CD14-positive monocyte (primary cell): ENCODE results near the gene GNB4. TPM values are rescaled to one million over a fixed set of nuclear protein-coding genes. Genes with fewer than 3 reads are reported as not detected.

Experiments
- DNase-seq, 3 donors: peaks; one replicate each; pipeline ENCODE4 v3.0.0-alpha.2; 2011 to 2022
- H2AFZ ChIP-seq: 2 replicates; pipeline ENCODE4 v1.6.0; 2012; ENCODE audit warnings: mild to moderate bottlenecking, low read depth, low read length, inconsistent platforms; ENCODE audit not compliant: insufficient read depth, poor library complexity, severe bottlenecking
- H3K27ac ChIP-seq, 2 donors: 1 replicate in 1 of 2; 2 replicates in 1 of 2; pipeline ENCODE4 v1.5.1; 2012 to 2013; ENCODE audit warnings: low read length in 2 of 2, control low read depth in 1 of 2, inconsistent platforms in 1 of 2, low read depth in 1 of 2, mild to moderate bottlenecking in 1 of 2
- H3K27me3 ChIP-seq, 2 donors: one replicate each; pipeline versions ENCODE4 v1.6.0 to v1.6.1; 2011 to 2013; ENCODE audit warnings: low read length in 2 of 2; ENCODE audit not compliant: control insufficient read depth in 2 of 2, insufficient read depth in 2 of 2
- H3K36me3 ChIP-seq, 2 donors: replicated peaks in 1 of 2; 1 replicate in 1 of 2; 2 replicates in 1 of 2; pipeline versions ENCODE4 v1.5.1 to v1.6.1; 2012 to 2013; ENCODE audit warnings: low read length in 2 of 2, control low read depth in 1 of 2, inconsistent platforms in 1 of 2, mild to moderate bottlenecking in 1 of 2; ENCODE audit not compliant: insufficient read depth in 2 of 2, control insufficient read depth in 1 of 2
- H3K4me1 ChIP-seq, 2 donors: 1 replicate in 1 of 2; 2 replicates in 1 of 2; pipeline versions ENCODE4 v1.5.1 to v1.6.1; 2012 to 2013; ENCODE audit warnings: low read length in 2 of 2, control low read depth in 1 of 2, inconsistent platforms in 1 of 2, mild to moderate bottlenecking in 1 of 2, moderate library complexity in 1 of 2; ENCODE audit not compliant: insufficient read depth in 2 of 2, control insufficient read depth in 1 of 2
- H3K4me2 ChIP-seq: replicated peaks from 2 replicates; pipeline ENCODE3; 2012; ENCODE audit warnings: low read length, moderate library complexity, mild to moderate bottlenecking; ENCODE audit not compliant: poor library complexity, severe bottlenecking; ENCODE audit errors: extremely low read depth
- H3K4me3 ChIP-seq, 3 experiments: fragments of 200-600 bp in 1 of 3; sonication (generic) in 1 of 3; replicated peaks in 1 of 3; 1 replicate in 2 of 3; 2 replicates in 1 of 3; pipeline ENCODE4 v1.5.1; 2011 to 2013; ENCODE audit warnings: low read length in 3 of 3, mild to moderate bottlenecking in 3 of 3, control low read depth in 2 of 3, low read depth in 2 of 3, inconsistent platforms in 1 of 3, moderate library complexity in 1 of 3
- H3K79me2 ChIP-seq: 2 replicates; pipeline ENCODE4 v1.6.0; 2012; ENCODE audit warnings: mild to moderate bottlenecking, control low read depth, inconsistent platforms, low read length, moderate library complexity; ENCODE audit not compliant: insufficient read depth
- H3K9ac ChIP-seq: 2 replicates; pipeline ENCODE4 v1.6.0; 2017; ENCODE audit warnings: low read length, mild to moderate bottlenecking; ENCODE audit not compliant: insufficient read depth, poor library complexity, severe bottlenecking
- H3K9me3 ChIP-seq, 2 donors: replicated peaks in 1 of 2; 1 replicate in 1 of 2; 2 replicates in 1 of 2; pipeline versions ENCODE4 v1.5.1 to v1.6.1; 2012 to 2013; ENCODE audit warnings: low read length in 2 of 2, control low read depth in 1 of 2; ENCODE audit not compliant: control insufficient read depth in 1 of 2, insufficient read depth in 1 of 2
- H4K20me1 ChIP-seq: 2 replicates; pipeline ENCODE4 v1.6.0; 2012; ENCODE audit warnings: mild to moderate bottlenecking, low read length, control low read depth, moderate library complexity; ENCODE audit not compliant: insufficient read depth
- H3K27ac Mint-ChIP-seq, 7 donors: one replicate each; pipeline ENCODE4 v1.8.0; 2020; ENCODE audit warnings: mild to moderate bottlenecking in 7 of 7, mixed read lengths in 7 of 7, moderate library complexity in 6 of 7, inconsistent platforms in 2 of 7
- H3K27me3 Mint-ChIP-seq, 3 donors: one replicate each; pipeline ENCODE4 v1.8.0; 2021 to 2022; ENCODE audit warnings: low read depth in 3 of 3, mild to moderate bottlenecking in 3 of 3, mixed read lengths in 3 of 3, moderate library complexity in 3 of 3, inconsistent platforms in 1 of 3
- H3K36me3 Mint-ChIP-seq, 2 donors: one replicate each; pipeline ENCODE4 v1.8.0; 2020; ENCODE audit warnings: mixed read lengths in 2 of 2, inconsistent platforms in 1 of 2, mild to moderate bottlenecking in 1 of 2
- H3K4me1 Mint-ChIP-seq: one replicate; pipeline ENCODE4 v1.8.0; 2020; ENCODE audit warnings: mild to moderate bottlenecking, mixed read lengths
- H3K4me3 Mint-ChIP-seq, 2 donors: one replicate each; pipeline ENCODE4 v1.8.0; 2020; ENCODE audit warnings: mild to moderate bottlenecking in 2 of 2, mixed read lengths in 2 of 2, moderate library complexity in 1 of 2
- H3K9me3 Mint-ChIP-seq, 7 donors: one replicate each; pipeline ENCODE4 v1.8.0; 2020 to 2022; ENCODE audit warnings: mixed read lengths in 7 of 7, mild to moderate bottlenecking in 6 of 7, moderate library complexity in 6 of 7, inconsistent platforms in 2 of 7
- CTCF ChIP-seq: fragments of 200-600 bp; IDR thresholded peaks from one replicate; pipeline ENCODE4 v1.8.0; 2022; ENCODE audit warnings: antibody characterized with exemption, mild to moderate bottlenecking
- WGBS: methylation state at CpG from one replicate; pipeline ENCODE4 v1.1.5; 2013; ENCODE audit warnings: missing lambda C conversion rate; ENCODE audit not compliant: insufficient coverage; 5-methylcytosine and 5-hydroxymethylcytosine counted together
- intact Hi-C, 2 donors: fragments of 100-400 bp; cut with micrococcal nuclease; formaldehyde crosslinking; loops; one replicate each; pipeline versions ENCODE4 v1.15.0 to v1.15.1; 2023
- polyA plus RNA-seq, 3 donors: library from polyadenylated mRNA; depleted of rRNA in 1 of 3; unstranded in 2 of 3; stranded (reverse) in 1 of 3; fragments of 300-500 nt in 2 of 3; fragments of >200 nt in 1 of 3; fragmentation: Illumina TruSeq in 2 of 3; gene quantifications; 1 replicate in 2 of 3; 2 replicates in 1 of 3; pipeline ENCODE4 v1.2.3, GENCODE V29; 2012 to 2021

The GNB4 gene
- polyA plus RNA-seq, 3 donors = 15.4 to 65.1 (median 63.5) TPM

- no peak overlapping the region for H3K4me3 ChIP-seq
- H3K27ac ChIP-seq = no peak overlapping the region
- peaks cover 76 to 94% of the 10 kb centered on the region in 2 donors for H3K36me3 Mint-ChIP-seq
- H3K79me2 ChIP-seq = no peaks in the 10 kb centered on the region
- H3K27me3 ChIP-seq = no peaks in the 10 kb centered on the region
- no CpG with 5 or more reads among the region's 1 CpG for WGBS
- no peaks in the 10 kb centered on the region for H3K4me1 ChIP-seq
- H3K9me3 Mint-ChIP-seq = peaks cover 0 to 3% (median 0%) of the 10 kb centered on the region in 7 donors
- peaks cover 11% of the 10 kb centered on the region for H4K20me1 ChIP-seq
- DNase-seq = no peak
- intact Hi-C loops = no loop called here
- peaks cover 69 to 99% of the 10 kb centered on the region in 2 donors for H3K36me3 ChIP-seq
- peak overlapping the region in 1 of 7 donors; percentile 51 for H3K27ac Mint-ChIP-seq
- no peaks in the 10 kb centered on the region for H3K9me3 ChIP-seq
- peaks cover 7% of the 10 kb centered on the region for H3K4me1 Mint-ChIP-seq
- H3K9ac ChIP-seq = no peak overlapping the region
- H3K27me3 Mint-ChIP-seq = peaks cover 0 to 3% (median 0%) of the 10 kb centered on the region in 3 donors
- H3K4me2 ChIP-seq = no peak overlapping the region
- TF ChIP-seq CTCF = no peak
- H2AFZ ChIP-seq = no peak overlapping the region
- H3K4me3 Mint-ChIP-seq = no peak overlapping the region
Observed at GRCh38 chr3:179355996-179356395, 95.3 kb downstream of the GNB4 start.

- WGBS = no CpG with 5 or more reads among the region's 5 CpGs
- peaks cover 27 to 40% of the 10 kb centered on the region in 2 donors for H3K36me3 Mint-ChIP-seq
- peaks cover 21 to 36% of the 10 kb centered on the region in 2 donors for H3K36me3 ChIP-seq
- H3K27ac ChIP-seq = peak overlapping the region in 1 of 2 donors; percentile 85
- no peaks in the 10 kb centered on the region for H3K9me3 ChIP-seq
- peak; percentile 44 to 76 (median 69) for DNase-seq
- H3K4me1 Mint-ChIP-seq = peaks cover 11% of the 10 kb centered on the region
- no peak for TF ChIP-seq CTCF
- peaks cover 2 to 4% (median 4%) of the 10 kb centered on the region in 3 donors for H3K27me3 Mint-ChIP-seq
- peaks cover 27% of the 10 kb centered on the region for H3K79me2 ChIP-seq
- no peaks in the 10 kb centered on the region for H3K27me3 ChIP-seq
- peak overlapping the region; percentile 80 for H3K9ac ChIP-seq
- no peaks in the 10 kb centered on the region for H4K20me1 ChIP-seq
- peak overlapping the region; percentile 78 for H3K4me2 ChIP-seq
- peak overlapping the region; percentile 59 to 95 (median 69) for H3K4me3 ChIP-seq
- no peaks in the 10 kb centered on the region for H3K9me3 Mint-ChIP-seq
- intact Hi-C loops = loop anchor here (5.0 to 10.0 kb wide), 6 partner anchors 96 to 259 kb away; partner anchors contain the start of genes PIK3CA (in 2 of the 2), ACTL6A (in 1 of the 2), MRPL47 (in 1 of the 2) and NDUFB5 (in 1 of the 2)
- H3K4me3 Mint-ChIP-seq = peak overlapping the region; percentile 97 to 98
- H3K27ac Mint-ChIP-seq = peak overlapping the region in 5 of 7 donors; percentile 89 to 99 (median 97)
- peak overlapping the region; percentile 98 for H2AFZ ChIP-seq
- peaks cover 15 to 22% of the 10 kb centered on the region in 2 donors for H3K4me1 ChIP-seq
Observed at GRCh38 chr3:179348325-179349013, 102.8 kb downstream of the GNB4 start.
